Progenitor cell of endocrine pancreas (in vitro differentiated cells): Measurements from ENCODE around the gene HOXA4. TPM values are rescaled to one million over a fixed set of nuclear protein-coding genes. Genes with fewer than 3 reads are reported as not detected.

Experiments
- DNase-seq: peaks from one replicate; pipeline ENCODE4 v3.0.0; 2021; ENCODE audit warnings: low spot score; ENCODE audit not compliant: unreplicated experiment
- H3K27ac Mint-ChIP-seq: 2 replicates; pipeline ENCODE4 v1.8.0; 2021; ENCODE audit warnings: mild to moderate bottlenecking, moderate library complexity, mixed read lengths
- H3K27me3 Mint-ChIP-seq: 2 replicates; pipeline ENCODE4 v1.8.0; 2021; ENCODE audit warnings: mixed read lengths
- H3K36me3 Mint-ChIP-seq: 2 replicates; pipeline ENCODE4 v1.8.0; 2022; ENCODE audit warnings: mixed read lengths; ENCODE audit not compliant: insufficient read depth
- H3K4me1 Mint-ChIP-seq: 2 replicates; pipeline ENCODE4 v1.8.0; 2021; ENCODE audit warnings: low read depth, mixed read lengths
- H3K4me3 Mint-ChIP-seq: 2 replicates; pipeline ENCODE4 v1.8.0; 2021; ENCODE audit warnings: low read depth, mild to moderate bottlenecking, moderate library complexity, mixed read lengths
- H3K9me3 Mint-ChIP-seq: 2 replicates; pipeline ENCODE4 v1.8.0; 2021; ENCODE audit warnings: low read depth, mixed read lengths
- total RNA-seq: library from RNA; stranded (reverse); gene quantifications from 2 replicates; pipeline ENCODE4 v1.2.1, GENCODE V29; 2021
- TF ChIP-seq, protein P1 (sequence below): fragments of 200-600 bp; sonication (generic); IDR thresholded peaks from one replicate; pipeline ENCODE4 v1.5.0; 2021; ENCODE audit warnings: antibody characterized with exemption, mild to moderate bottlenecking; ENCODE audit not compliant: unreplicated experiment

The HOXA4 gene
- total RNA-seq, 1 donor from 2014 or later, result 13.7 TPM

DNA sequence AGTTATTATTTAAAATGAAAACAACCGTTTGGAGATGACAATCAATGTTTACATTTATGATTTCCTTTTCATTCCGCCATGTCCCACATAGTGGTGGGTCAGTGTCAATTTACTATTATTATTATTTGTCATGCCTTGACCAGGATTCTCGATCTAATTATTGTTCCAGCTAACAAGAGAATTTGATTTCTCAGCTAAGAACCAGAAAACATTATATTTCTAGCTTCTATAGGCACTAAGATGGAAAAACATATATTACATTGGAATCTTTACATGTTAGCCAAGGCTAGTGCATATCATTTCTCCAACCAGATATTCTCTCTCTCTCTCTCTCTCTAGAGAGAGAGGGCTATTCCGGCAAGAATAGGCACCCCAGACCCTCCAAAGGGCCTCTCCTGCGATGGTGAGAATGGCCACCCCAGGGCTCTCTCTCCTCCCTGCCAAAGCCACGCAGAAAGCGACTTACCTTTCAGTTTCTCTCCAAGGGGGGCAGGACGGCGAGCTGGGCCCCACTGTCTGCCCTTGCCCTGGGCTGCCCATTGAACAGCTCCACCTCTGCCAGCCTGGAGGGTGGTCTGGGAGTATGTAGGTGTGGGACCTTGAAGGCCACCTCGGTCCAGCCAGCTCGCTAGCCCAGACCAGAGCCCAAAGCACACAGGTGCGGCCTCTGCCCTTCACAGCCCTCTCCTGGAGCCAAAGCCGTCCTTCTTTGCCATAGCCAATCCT, 19.4 kb upstream of the HOXA4 start:
- peaks cover 90% of the 10 kb centered on the region for H3K27me3 Mint-ChIP-seq
- H3K4me1 Mint-ChIP-seq, result peaks cover 15% of the 10 kb centered on the region
- no peak overlapping the region for H3K27ac Mint-ChIP-seq
- H3K9me3 Mint-ChIP-seq, result no peaks in the 10 kb centered on the region
- peaks cover 3% of the 10 kb centered on the region for H3K36me3 Mint-ChIP-seq
- DNase-seq, result no peak
- H3K4me3 Mint-ChIP-seq, result no peak overlapping the region
- TF ChIP-seq, protein P1, sequence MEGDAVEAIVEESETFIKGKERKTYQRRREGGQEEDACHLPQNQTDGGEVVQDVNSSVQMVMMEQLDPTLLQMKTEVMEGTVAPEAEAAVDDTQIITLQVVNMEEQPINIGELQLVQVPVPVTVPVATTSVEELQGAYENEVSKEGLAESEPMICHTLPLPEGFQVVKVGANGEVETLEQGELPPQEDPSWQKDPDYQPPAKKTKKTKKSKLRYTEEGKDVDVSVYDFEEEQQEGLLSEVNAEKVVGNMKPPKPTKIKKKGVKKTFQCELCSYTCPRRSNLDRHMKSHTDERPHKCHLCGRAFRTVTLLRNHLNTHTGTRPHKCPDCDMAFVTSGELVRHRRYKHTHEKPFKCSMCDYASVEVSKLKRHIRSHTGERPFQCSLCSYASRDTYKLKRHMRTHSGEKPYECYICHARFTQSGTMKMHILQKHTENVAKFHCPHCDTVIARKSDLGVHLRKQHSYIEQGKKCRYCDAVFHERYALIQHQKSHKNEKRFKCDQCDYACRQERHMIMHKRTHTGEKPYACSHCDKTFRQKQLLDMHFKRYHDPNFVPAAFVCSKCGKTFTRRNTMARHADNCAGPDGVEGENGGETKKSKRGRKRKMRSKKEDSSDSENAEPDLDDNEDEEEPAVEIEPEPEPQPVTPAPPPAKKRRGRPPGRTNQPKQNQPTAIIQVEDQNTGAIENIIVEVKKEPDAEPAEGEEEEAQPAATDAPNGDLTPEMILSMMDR, result no peak

DNA sequence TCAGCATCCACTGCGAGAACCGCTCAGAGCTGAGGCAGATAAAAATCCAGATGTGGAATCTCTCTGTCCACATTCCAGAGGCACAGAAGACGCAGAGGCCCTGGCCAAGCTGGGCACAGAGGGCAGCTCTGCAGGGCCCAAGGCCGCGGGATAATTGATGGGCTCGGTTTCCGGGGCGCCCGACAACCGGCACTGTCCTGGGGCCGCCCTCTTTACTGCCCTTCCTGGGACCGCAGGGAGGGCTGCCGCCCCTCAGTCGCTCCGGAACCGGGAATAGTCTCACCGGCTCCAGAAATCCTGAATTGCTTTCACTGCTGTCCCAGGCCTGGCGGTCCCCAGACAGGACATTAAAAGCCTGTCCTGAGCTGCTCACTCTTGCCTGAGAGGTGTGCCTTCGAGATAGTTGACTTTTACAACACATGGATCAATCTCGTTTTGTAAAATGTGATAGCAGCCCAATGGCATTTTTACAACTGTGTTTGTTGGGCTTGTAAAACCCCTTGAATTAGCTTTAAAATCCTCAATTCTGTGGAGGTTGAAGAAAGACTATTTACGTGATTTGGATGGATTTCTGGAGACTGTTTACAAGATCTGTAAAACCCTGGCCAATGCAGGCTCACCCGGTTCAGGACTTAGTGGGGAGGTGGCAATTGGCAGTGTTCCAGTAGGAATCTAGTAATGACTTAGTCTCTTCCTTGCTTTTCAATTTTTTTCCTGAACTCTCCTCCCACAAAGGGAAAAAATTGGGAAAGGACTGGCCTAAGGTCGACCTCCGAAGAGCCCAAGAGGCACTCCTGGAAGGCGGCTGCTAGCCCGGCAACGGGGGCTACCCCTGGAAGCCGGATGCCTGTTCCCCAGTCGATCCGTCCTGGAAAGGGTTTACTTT, 18.4 kb upstream of the HOXA4 start:
- H3K36me3 Mint-ChIP-seq, result peaks cover 2% of the 10 kb centered on the region
- peaks cover 90% of the 10 kb centered on the region for H3K27me3 Mint-ChIP-seq
- no peak overlapping the region for H3K27ac Mint-ChIP-seq
- TF ChIP-seq, protein P1, result no peak
- DNase-seq, result no peak
- H3K4me1 Mint-ChIP-seq, result peaks cover 14% of the 10 kb centered on the region
- H3K4me3 Mint-ChIP-seq, result peak overlapping the region; percentile 21
- no peaks in the 10 kb centered on the region for H3K9me3 Mint-ChIP-seq

DNA sequence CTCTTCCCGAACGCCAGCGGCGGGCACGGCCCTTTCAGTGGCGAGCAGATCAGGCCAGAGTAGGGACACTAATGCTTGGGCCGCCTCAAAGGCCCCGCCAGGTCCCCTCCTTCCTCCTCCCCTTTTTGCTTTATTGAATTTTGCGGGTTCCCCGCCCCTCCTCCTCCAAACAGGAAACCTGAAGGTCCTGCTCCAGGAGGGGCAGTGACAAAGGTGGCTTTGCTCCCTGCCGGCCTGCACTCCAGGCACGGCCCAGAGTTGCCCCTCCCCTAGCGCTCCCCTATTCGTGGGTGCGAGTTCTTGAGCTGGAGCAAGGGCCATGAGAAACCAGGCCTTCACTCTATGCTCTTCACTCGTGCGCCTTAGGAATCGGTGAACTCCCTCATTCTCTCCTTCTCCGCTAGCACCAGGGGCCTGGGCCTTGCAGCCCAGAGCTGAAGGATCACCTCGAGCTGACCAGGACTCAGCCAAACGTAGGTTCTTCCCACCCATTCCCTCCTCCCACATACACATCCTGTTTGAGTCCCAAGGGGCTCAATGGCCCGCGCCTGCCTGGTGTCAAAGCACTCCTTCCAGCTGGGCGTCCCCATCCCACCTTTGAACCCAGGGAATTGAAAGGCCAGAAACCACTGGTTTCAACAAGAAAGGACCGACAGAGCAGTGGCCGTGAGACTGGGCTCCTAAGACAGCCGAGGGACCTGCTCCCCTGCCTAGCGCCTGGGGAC, 17.6 kb upstream of the HOXA4 start:
- Mint-ChIP-seq H3K27me3 (peaks cover 85% of the 10 kb centered on the region), H3K4me1 (peaks cover 16% of the 10 kb centered on the region), H3K36me3 (peaks cover 2% of the 10 kb centered on the region), H3K9me3 (no peaks in the 10 kb centered on the region), H3K4me3 (peak overlapping the region; percentile 64), H3K27ac (peak overlapping the region; percentile 71)
- TF ChIP-seq, protein P1, result no peak
- peak; percentile 39 for DNase-seq

DNA sequence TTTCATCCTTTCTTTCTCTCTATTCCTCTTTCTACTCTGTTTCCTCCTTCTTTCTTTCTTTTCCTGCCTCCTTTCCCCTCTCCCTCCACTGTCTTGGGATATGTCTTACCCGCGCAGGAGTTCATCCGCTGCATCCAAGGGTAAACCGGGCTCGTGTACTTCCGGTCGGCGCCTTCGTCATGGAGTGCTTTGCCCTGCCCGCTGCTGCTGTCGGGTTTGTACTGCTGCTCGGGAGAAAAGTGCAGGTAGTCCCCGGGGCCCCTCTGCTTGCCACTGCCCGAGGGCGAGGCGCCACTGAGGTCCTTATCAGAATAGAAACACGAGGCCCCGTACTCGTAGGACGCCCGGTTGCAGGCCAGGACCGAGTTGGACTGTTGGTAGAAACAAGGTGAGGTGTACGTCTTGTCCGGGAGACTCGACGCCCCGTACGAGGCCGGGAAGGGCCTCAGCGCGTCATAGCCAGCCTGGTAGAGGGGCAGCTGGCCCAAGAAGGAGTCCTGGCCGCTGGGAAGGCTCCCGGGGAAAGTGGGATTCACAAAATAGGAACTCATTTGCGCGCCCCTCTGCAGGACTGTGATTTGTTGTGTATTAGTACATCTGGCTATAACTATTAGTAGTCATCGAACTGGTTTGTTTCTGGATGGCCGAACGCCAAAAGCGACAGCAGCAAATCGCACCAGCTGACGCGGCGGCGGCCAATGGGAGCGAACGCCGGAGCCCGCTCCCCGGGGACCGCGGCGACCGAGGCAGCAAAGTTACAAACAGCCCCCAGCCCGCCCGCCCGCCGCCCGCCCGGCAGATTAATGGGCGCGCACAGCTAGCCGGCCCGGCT, 16.9 kb upstream of the HOXA4 start, which contains the start of gene HOXA6:
Gene HOXA6, minus strand, starts transcription at position 576 of the 832 bp plus-strand sequence. Its CDS starts 25 bp downstream, at position 551.
- Mint-ChIP-seq H3K36me3 (peaks cover 2% of the 10 kb centered on the region), H3K9me3 (no peaks in the 10 kb centered on the region), H3K4me1 (peaks cover 16% of the 10 kb centered on the region), H3K4me3 (peak within 1 kb of the TSS; percentile 64), H3K27ac (peak within 1 kb of the TSS; percentile 71), H3K27me3 (peaks cover 79% of the 10 kb centered on the region)
- TF ChIP-seq, protein P1, result no peak
- DNase-seq, result no peak
